K562 (cell line): ENCODE measurements around the gene ACSM2B. TPM values are rescaled to one million over a fixed set of nuclear protein-coding genes. Genes with fewer than 3 reads are reported as not detected.
"Not testable (repeated sequence)": the region's sequence is repeated elsewhere in the genome, so short reads cannot be mapped to it uniquely, and the experiment has no call there.

Experiments
- ATAC-seq: fragments of 200-7000 bp; cut with Tn5 transposase; 3 replicates; pipeline ENCODE4 v1.9.1; 2020; ENCODE audit warnings: moderate library complexity
- BruUV-seq: library from RNA; stranded (reverse); fragments of 400-500 nt; replicated peaks from 2 replicates; lab custom pipeline; 2021; lab: Mats Ljungman, UMichigan
- CTCF ChIA-PET: fragments of 300-600 bp; formaldehyde crosslinking; extraction: SDS; loops from one replicate; lab custom pipeline; 2021; ENCODE audit warnings: low intra/inter-chr PET ratio; lab: Yijun Ruan, JAX
- POLR2A ChIA-PET: fragments of 300-600, 350-650 bp; sonication (Branson Sonifier 250); formaldehyde crosslinking; extraction: SDS; loops from one replicate; lab custom pipeline; 2021; ENCODE audit warnings: antibody characterized with exemption, inconsistent platforms; lab: Yijun Ruan, JAX
- DNase-seq, 4 experiments: peaks; one replicate each; pipeline versions ENCODE4 v3.0.0 to v3.0.0-alpha.2; 2011 to 2018; ENCODE audit warnings: low spot score in 3 of 4, mixed read lengths in 3 of 4; ENCODE audit errors: extremely low read depth in 1 of 4
- FAIRE-seq: peaks from 2 replicates; lab custom pipeline; 2011; peaks lifted over from hg19 to GRCh38; lab: Jason Lieb, UNC
- H2AFZ ChIP-seq: 2 replicates; pipeline ENCODE4 v1.6.0; 2011; ENCODE audit warnings: low read depth, low read length, control low read depth, inconsistent platforms
- H3K27ac ChIP-seq: fragments of 200-600 bp; 3 replicates; pipeline ENCODE4 v1.8.0; 2011; ENCODE audit warnings: low read depth, mild to moderate bottlenecking, control low read depth, inconsistent platforms, low read length, moderate library complexity, mixed read lengths; ENCODE audit errors: extremely low read depth
- H3K27me3 ChIP-seq, 2 experiments: fragments of 300-600 bp in 1 of 2; 2 replicates in 1 of 2; 3 replicates in 1 of 2; pipeline versions ENCODE4 v1.6.0 to v1.8.0; 2011; ENCODE audit warnings: inconsistent platforms in 2 of 2, low read length in 2 of 2, mild to moderate bottlenecking in 1 of 2, mixed read lengths in 1 of 2, moderate library complexity in 1 of 2; ENCODE audit not compliant: control insufficient read depth in 2 of 2, insufficient read depth in 2 of 2
- H3K36me3 ChIP-seq: fragments of 300-600 bp; 3 replicates; pipeline ENCODE4 v1.8.0; 2011; ENCODE audit warnings: mild to moderate bottlenecking, low read length, inconsistent platforms; ENCODE audit not compliant: control insufficient read depth, insufficient read depth
- H3K4me1 ChIP-seq, 2 experiments: fragments of 200-600 bp in 1 of 2; replicated peaks in 1 of 2; 2 replicates in 1 of 2; 3 replicates in 1 of 2; pipeline versions ENCODE4 v1.5.1 to v1.8.0; 2011; ENCODE audit warnings: inconsistent platforms in 2 of 2, low read length in 2 of 2, mild to moderate bottlenecking in 1 of 2, mixed read lengths in 1 of 2, moderate library complexity in 1 of 2; ENCODE audit not compliant: control insufficient read depth in 2 of 2, insufficient read depth in 2 of 2
- H3K4me2 ChIP-seq: 2 replicates; pipeline ENCODE4 v1.6.1; 2011; ENCODE audit warnings: low read length, control low read depth, inconsistent platforms, mixed read lengths; ENCODE audit not compliant: insufficient read depth
- H3K4me3 ChIP-seq: fragments of 200-600 bp; sonication (generic), shearing (Covaris generic); 2 replicates; pipeline ENCODE4 v1.5.1; 2016; ENCODE audit warnings: control low read depth, inconsistent platforms
- H3K79me2 ChIP-seq: fragments of 200-600 bp; 3 replicates; pipeline ENCODE4 v1.8.0; 2011; ENCODE audit warnings: low read length, inconsistent platforms; ENCODE audit not compliant: control insufficient read depth, insufficient read depth
- H3K9ac ChIP-seq, 2 experiments: 2 replicates each; pipeline versions ENCODE4 v1.6.0 to v1.6.1; 2011; ENCODE audit warnings: low read depth in 2 of 2, low read length in 2 of 2, control low read depth in 1 of 2, inconsistent platforms in 1 of 2, mild to moderate bottlenecking in 1 of 2, mixed read lengths in 1 of 2; ENCODE audit not compliant: insufficient read depth in 1 of 2
- H3K9me1 ChIP-seq: one replicate; pipeline ENCODE4 v1.6.0; 2011; ENCODE audit warnings: inconsistent platforms, mild to moderate bottlenecking, low read length, moderate library complexity; ENCODE audit not compliant: control insufficient read depth, insufficient read depth
- H3K9me3 ChIP-seq: replicated peaks from 2 replicates; pipeline ENCODE4 v1.5.1; 2011; ENCODE audit warnings: low read depth, low read length, inconsistent platforms; ENCODE audit not compliant: control insufficient read depth, insufficient read depth
- H4K20me1 ChIP-seq: replicated peaks from 2 replicates; pipeline ENCODE4 v1.6.1; 2011; ENCODE audit warnings: low read length, inconsistent platforms, mixed read lengths; ENCODE audit not compliant: control insufficient read depth, insufficient read depth
- SIN3A ChIP-seq, 2 experiments: fragments of 150-350 bp in 1 of 2; IDR thresholded peaks; 2 replicates each; pipeline ENCODE4 v1.6.1; 2011 to 2016; ENCODE audit warnings: borderline replicate concordance in 2 of 2, low read depth in 2 of 2, low read length in 2 of 2, mild to moderate bottlenecking in 2 of 2, moderate library complexity in 2 of 2; ENCODE audit not compliant: control insufficient read depth in 1 of 2
- ZNF316 ChIP-seq: fragments of 450-650 bp; IDR thresholded peaks from 2 replicates; pipeline ENCODE4 v1.6.1; 2016
- WGBS: fragments of 100-300 bp; shearing (Covaris generic); methylation state at CpG from one replicate; pipeline ENCODE4 v1.1.6; 2016; ENCODE audit warnings: low coverage, mixed read lengths; ENCODE audit not compliant: insufficient coverage; ENCODE audit errors: missing lambda C conversion rate; 5-methylcytosine and 5-hydroxymethylcytosine counted together
- in situ Hi-C: fragments of 300-500 bp; cut with MboI; formaldehyde crosslinking; loops from 4 replicates; pipeline ENCODE4 v1.15.0; 2018; ENCODE audit warnings: inconsistent platforms, mixed read lengths
- intact Hi-C: fragments of 100-400 bp; cut with micrococcal nuclease; formaldehyde crosslinking; loops from 2 replicates; pipeline ENCODE4 v1.14.2; 2022
- polyA plus RNA-seq, 8 experiments: library from polyadenylated mRNA; depleted of rRNA in 4 of 8; stranded (reverse) in 5 of 8; unstranded in 3 of 8; fragments of >200 nt; fragmentation: Nextera tagmentation in 2 of 8; fragmentation: Illumina TruSeq in 1 of 8; extraction: Ambion mirVana in 2 of 8; extraction: Trizol in 1 of 8; gene quantifications; 2 replicates each; pipeline versions ENCODE4 v1.2.1 to v1.2.3, GENCODE V29; 2011 to 2014; ENCODE audit warnings: inconsistent platforms in 1 of 8, missing spikeins in 1 of 8
- total RNA-seq, 7 experiments: library from RNA; depleted of rRNA in 6 of 7; stranded (reverse); fragments of >200 nt in 6 of 7; fragmentation: Illumina TruSeq in 2 of 7; extraction: Trizol in 2 of 7; gene quantifications; 2 replicates each; pipeline versions ENCODE4 v1.2.1 to v1.2.3, GENCODE V29; 2011 to 2021; ENCODE audit warnings: low replicate concordance in 1 of 7
- TF ChIP-seq, protein P1 (sequence below): fragments of 450-650 bp; IDR thresholded peaks from 2 replicates; pipeline ENCODE4 v1.6.1; 2016

The ACSM2B gene
- total and polyA plus RNA-seq, 9 of the 15 experiments (the other 6 are each of a cell fraction or from before 2014, with no cell fraction given), result 0.06 to 0.69 (median 0.55) TPM; not detected in 3

DNA sequence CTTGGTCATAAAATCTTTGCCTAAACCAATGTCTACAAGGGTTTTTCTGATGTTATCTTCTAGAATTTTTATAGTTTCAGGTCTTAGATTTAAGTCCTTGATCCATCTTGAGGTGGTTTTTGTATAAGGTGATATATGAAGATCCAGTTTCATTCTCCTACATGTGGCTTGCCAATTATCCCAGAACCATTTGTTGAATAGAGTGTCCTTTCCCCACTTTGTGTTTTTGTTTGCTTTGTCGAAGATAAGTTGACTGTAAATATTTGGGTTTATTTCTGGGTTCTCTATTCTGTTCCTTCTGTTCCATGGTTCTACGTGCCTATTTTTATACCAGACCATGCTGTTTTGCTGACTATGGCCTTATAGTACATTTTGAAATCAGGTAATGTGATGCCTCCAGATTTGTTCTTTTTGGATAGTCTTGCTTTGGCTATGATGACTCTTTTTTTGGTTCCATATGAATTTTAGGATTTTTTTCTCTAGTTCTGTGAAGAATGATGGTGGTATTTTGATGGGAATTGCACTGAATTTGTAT lies 7.0 kb downstream of the ACSM2B start:
- H3K36me3 ChIP-seq, ATAC-seq, H3K9me3 ChIP-seq, H3K9me1 ChIP-seq, DNase-seq, BruUV-seq, H3K4me1 ChIP-seq, CTCF ChIA-PET, H3K27ac ChIP-seq, H2AFZ ChIP-seq, intact Hi-C loops, H4K20me1 ChIP-seq, H3K4me2 ChIP-seq, in situ Hi-C loops, H3K79me2 ChIP-seq, H3K27me3 ChIP-seq, FAIRE-seq, H3K4me3 ChIP-seq, H3K9ac ChIP-seq, POLR2A ChIA-PET: not testable (repeated sequence)
- 0% methylated on average over 2 of the region's 2 CpGs for WGBS
- 0 out of 2 replicates have a peak, but pooled peaks have one; percentile 11 for TF ChIP-seq ZNF316

DNA sequence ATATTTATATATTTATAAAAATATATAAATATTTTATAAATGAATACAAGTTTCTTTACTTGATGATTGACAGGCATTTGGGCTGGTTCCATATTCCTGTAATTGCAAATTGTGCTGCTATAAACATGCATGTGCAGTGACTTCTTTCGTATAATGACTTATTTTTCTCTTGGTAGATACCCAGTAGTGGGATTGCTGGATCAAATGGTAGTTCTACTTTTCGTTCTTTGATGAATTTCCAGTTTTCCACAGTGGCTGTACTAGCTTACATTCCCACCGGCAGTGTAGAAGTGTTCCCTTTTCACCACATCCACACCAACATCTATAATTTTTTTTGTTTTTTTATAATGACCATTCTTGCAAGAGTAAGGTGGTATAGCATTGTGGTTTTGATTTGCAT lies 7.8 kb downstream of the ACSM2B start:
- ATAC-seq, result no peak
- no peak for FAIRE-seq
- no peaks in the 10 kb centered on the region for H3K36me3 ChIP-seq
- no peaks in the 10 kb centered on the region for H3K4me1 ChIP-seq
- H3K9ac ChIP-seq, result no peak overlapping the region
- H3K27ac ChIP-seq, result no peak overlapping the region
- intact Hi-C loops, result no loop called here
- H4K20me1 ChIP-seq, result no peaks in the 10 kb centered on the region
- H3K79me2 ChIP-seq, result no peaks in the 10 kb centered on the region
- WGBS, result under 1% methylated on average over 3 of the region's 3 CpGs
- no peaks in the 10 kb centered on the region for H3K9me3 ChIP-seq
- BruUV-seq, result no TSS peak
- no peak overlapping the region for H3K4me2 ChIP-seq
- CTCF ChIA-PET, result no interaction called here
- H2AFZ ChIP-seq, result no peak overlapping the region
- TF ChIP-seq SIN3A (IDR thresholded peaks at IDR 0.05; ENCODE audit: borderline replicate concordance in 2 of 2, control insufficient read depth in 1 of 2, low read depth in 2 of 2, low read length in 2 of 2), result no peak
- TF ChIP-seq, protein P1, sequence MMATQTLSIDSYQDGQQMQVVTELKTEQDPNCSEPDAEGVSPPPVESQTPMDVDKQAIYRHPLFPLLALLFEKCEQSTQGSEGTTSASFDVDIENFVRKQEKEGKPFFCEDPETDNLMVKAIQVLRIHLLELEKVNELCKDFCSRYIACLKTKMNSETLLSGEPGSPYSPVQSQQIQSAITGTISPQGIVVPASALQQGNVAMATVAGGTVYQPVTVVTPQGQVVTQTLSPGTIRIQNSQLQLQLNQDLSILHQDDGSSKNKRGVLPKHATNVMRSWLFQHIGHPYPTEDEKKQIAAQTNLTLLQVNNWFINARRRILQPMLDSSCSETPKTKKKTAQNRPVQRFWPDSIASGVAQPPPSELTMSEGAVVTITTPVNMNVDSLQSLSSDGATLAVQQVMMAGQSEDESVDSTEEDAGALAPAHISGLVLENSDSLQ, result 0 out of 2 replicates have a peak, but pooled peaks have one; percentile 28
- no peaks in the 10 kb centered on the region for H3K27me3 ChIP-seq
- POLR2A ChIA-PET, result no interaction called here
- DNase-seq, result no peak
- H3K9me1 ChIP-seq, result no peaks in the 10 kb centered on the region
- in situ Hi-C loops, result no loop called here
- no peak overlapping the region for H3K4me3 ChIP-seq
